ENCODE data around the gene ZNF846.

- TF ChIP-seq CTCF (conservative IDR thresholded peaks at IDR 0.05; ENCODE audit: low read length) (no peak), EZH2phosphoT487 (IDR thresholded peaks at IDR 0.05; ENCODE audit: borderline replicate concordance) (no peak)
Measured at GRCh38 chr19:9791552-9792205, 23.1 kb upstream of the ZNF846 start.

Data from Loucy (cell line).